ENCODE data around the gene TBL1X.

Gene TBL1X

DNA sequence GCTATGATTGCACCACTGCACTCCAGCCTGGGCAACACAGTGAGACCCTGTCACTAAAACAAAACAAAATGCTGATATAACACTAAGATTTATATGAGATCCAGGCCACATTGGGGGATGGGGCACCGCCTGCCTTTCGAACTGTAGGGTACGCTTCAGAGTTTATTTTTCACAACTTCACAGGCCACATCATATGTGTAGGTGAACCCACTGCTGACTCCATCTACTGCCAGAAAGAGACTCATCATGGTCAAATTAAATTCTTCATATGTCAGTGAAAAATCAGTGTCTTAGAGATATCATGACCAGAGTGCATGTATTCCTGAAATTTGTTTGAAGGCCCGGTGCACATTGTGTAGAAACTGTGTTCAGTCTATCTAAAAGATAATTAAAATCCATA, 178.9 kb downstream of the TBL1X start:
- H3K4me3 ChIP-seq (ENCODE audit: low read depth, low read length), result no peak overlapping the region
- in situ Hi-C loops (cut with HindIII; ENCODE audit: low sequenced_read_pairs), result no loop called here
- no peak for DNase-seq (ENCODE audit: low read depth)
- TF ChIP-seq, protein P1, sequence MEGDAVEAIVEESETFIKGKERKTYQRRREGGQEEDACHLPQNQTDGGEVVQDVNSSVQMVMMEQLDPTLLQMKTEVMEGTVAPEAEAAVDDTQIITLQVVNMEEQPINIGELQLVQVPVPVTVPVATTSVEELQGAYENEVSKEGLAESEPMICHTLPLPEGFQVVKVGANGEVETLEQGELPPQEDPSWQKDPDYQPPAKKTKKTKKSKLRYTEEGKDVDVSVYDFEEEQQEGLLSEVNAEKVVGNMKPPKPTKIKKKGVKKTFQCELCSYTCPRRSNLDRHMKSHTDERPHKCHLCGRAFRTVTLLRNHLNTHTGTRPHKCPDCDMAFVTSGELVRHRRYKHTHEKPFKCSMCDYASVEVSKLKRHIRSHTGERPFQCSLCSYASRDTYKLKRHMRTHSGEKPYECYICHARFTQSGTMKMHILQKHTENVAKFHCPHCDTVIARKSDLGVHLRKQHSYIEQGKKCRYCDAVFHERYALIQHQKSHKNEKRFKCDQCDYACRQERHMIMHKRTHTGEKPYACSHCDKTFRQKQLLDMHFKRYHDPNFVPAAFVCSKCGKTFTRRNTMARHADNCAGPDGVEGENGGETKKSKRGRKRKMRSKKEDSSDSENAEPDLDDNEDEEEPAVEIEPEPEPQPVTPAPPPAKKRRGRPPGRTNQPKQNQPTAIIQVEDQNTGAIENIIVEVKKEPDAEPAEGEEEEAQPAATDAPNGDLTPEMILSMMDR (IDR thresholded peaks at IDR 0.05; ENCODE audit: low read depth, low read length, missing control alignments), result no peak

- TF ChIP-seq, protein P1 (IDR thresholded peaks at IDR 0.05; ENCODE audit: low read depth, low read length, missing control alignments), result no peak
- DNase-seq (ENCODE audit: low read depth), result no peak
- no peak overlapping the region for H3K4me3 ChIP-seq (ENCODE audit: low read depth, low read length)
- in situ Hi-C loops (cut with HindIII; ENCODE audit: low sequenced_read_pairs), result no loop called here
Measured at GRCh38 chrX:9644335-9644734, 179.5 kb downstream of the TBL1X start.

DNA sequence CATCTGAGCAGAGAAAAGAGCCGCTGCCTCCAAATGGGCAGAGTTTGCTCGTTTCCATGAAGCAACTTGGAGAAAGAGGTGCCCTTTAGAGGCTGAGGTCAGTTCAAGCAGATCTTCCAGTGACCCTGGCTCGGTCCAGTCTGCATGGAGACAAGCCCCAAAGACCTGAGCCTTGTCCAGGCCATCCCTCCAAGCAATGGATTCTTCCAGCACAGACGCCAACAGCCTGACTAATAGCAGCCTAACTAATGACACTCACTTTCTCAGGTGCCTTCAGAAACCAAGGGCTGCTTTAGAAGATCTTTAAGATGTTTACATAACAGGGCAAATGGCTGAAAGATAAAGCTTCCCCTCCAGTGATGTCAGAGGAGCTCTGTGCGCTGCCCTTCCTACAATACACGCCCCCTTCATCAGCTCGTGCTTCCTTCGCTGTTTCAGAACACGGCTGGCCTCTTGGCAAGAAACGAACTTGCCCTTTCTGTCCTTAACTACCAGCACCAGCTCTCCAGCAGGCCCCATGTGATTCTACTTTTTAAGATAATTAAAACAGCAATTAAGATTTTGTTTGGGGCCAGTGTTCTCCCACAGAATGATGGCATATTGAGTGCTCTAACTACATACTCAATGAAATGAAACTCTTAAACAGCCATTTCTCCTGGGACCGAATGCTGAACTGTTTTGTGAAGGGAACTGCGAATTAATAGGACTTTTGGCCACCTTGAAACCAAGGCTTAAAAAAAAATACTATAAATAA, 181.8 kb downstream of the TBL1X start:
- no peak overlapping the region for H3K4me3 ChIP-seq (ENCODE audit: low read depth, low read length)
- no peak for DNase-seq (ENCODE audit: low read depth)
- in situ Hi-C loops (cut with HindIII; ENCODE audit: low sequenced_read_pairs), result no loop called here
- TF ChIP-seq, protein P1 (IDR thresholded peaks at IDR 0.05; ENCODE audit: low read depth, low read length, missing control alignments), result no peak

DNA sequence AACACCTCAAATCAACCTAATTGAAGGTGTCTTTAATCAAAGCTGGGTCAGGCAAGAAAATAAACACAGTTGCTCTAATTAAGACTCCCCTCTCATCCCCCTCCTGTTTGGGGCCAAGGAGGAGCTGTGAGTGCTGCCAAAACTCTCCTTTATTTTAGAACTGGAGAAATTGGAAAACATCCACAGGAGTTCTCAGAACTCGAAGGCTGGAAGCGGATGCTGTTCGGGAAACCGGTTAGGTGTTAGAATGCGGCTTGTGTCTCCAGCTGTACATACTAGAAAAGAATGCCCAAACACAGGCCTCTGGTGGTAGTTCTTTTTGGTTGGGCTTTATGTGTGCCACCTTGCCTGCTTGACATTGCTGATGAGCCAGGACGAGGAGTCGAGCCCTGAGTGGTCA, 182.6 kb downstream of the TBL1X start:
- in situ Hi-C loops (cut with HindIII; ENCODE audit: low sequenced_read_pairs), result no loop called here
- no peak overlapping the region for H3K4me3 ChIP-seq (ENCODE audit: low read depth, low read length)
- no peak for DNase-seq (ENCODE audit: low read depth)
- TF ChIP-seq, protein P1 (IDR thresholded peaks at IDR 0.05; ENCODE audit: low read depth, low read length, missing control alignments), result no peak

DNA sequence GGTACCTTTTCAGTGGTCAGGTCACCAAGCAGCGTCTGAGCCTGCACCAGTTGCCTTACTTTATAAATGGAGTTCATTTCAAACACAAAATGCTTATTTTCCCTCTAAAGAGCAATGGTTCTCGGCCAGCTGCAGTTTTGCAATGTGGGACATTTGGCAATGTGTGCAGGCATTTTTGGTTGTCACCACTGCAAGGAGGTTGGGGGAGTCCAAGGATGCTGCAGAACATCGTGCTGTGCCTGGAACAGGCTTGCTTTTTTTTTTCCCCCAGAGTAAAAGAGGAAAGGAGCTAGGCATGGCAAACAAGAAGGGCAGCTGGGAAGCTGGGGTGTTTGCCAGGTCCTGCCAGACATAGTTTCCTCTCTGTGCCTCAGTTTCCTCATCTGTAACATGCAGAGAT, 185.2 kb downstream of the TBL1X start:
- no peak overlapping the region for H3K4me3 ChIP-seq (ENCODE audit: low read depth, low read length)
- TF ChIP-seq, protein P1 (IDR thresholded peaks at IDR 0.05; ENCODE audit: low read depth, low read length, missing control alignments), result no peak
- no peak for DNase-seq (ENCODE audit: low read depth)
- in situ Hi-C loops (cut with HindIII; ENCODE audit: low sequenced_read_pairs), result no loop called here

GRCh38 chrX:9651737-9652136, 186.9 kb downstream of the TBL1X start:
- DNase-seq (ENCODE audit: low read depth), result no peak
- in situ Hi-C loops (cut with HindIII; ENCODE audit: low sequenced_read_pairs), result no loop called here
- no peak overlapping the region for H3K4me3 ChIP-seq (ENCODE audit: low read depth, low read length)
- TF ChIP-seq, protein P1 (IDR thresholded peaks at IDR 0.05; ENCODE audit: low read depth, low read length, missing control alignments), result no peak

All from astrocyte of the cerebellum (primary cell).